Stimulated activated naive CD4-positive, alpha-beta T cell (primary cell): ENCODE results near the gene CEP57L1.
A peak's percentile ranks its signal among the peaks of the same experiment; 100 is the strongest.
"Not testable (repeated sequence)": the region's sequence is repeated elsewhere in the genome, so short reads cannot be mapped to it uniquely, and the experiment has no call there.

ENCODE experiments used
- DNase-seq, 6 experiments: peaks; one replicate each; lab custom pipeline; 2025; lab: John Stamatoyannopoulos, UW

CEP57L1 gene

DNA sequence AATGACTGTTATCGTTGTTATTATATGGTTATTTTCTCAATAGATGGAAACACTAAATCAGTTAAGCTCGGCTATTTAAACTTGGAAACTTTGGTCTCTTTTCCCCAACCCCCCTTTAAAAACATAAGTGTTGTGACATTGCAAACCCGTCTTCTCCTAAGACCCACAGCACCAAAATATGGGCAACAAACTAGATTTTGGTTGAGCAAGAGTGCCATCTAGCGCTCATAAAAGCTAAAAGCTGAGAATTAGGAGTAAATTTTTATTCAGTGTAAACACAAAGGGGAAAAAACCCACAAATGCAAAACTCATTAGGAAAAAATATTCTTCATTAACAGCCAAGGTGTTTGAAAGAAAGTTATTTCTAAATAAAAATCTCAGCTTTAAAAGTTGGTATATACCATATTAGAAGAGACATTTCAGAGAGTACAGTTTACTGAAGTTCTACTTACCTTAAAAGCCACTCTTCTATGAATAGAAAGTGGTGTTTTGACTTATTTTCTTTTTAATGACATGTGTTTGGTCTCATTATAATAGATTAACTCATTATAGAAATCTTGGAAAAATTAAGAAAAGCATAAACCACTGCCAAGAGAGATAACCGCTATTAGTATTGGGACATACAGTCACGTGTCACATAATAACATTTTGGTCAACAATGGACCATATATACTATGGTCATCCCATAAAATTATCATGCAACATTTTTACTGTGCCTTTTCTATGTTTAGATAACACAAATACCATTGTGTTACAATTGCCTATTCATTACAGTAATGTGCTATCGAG lies 21.8 kb upstream of the CEP57L1 start:
- DNase-seq, result peak in 5 of 6 experiments; percentile 30 to 76 (median 48)

DNA sequence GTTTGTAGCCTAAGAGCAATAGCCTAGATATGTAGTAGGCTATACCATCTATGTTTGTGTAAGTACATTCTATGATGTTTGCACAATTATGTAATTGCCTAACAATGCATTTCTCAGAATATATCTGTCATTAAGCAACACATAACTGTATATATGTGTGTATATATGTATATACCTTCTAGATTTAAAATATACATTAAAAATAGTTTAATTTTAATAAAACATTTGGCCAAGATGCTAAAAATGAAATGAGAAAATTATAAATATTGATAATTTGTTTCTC lies 21.2 kb upstream of the CEP57L1 start:
- no peak for DNase-seq

DNA sequence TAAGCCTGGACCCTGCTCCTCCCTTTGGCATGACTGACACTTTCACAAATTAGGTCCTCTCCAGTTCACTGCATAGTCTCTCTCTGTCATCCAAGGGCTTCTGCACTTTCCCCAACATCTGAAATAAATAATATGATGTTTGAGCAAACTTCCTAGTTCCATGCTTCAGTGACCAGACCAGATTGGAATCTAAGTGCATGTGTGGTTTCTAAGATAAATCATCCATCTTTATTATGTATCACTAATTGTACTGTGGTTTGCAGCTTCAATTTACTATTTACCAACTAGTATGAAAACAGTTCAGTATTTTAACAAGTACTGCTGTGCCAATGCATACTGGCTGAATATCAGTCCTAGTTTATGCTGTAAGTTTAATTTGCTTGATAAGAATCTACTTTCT lies 19.4 kb upstream of the CEP57L1 start:
- DNase-seq, result no peak

DNA sequence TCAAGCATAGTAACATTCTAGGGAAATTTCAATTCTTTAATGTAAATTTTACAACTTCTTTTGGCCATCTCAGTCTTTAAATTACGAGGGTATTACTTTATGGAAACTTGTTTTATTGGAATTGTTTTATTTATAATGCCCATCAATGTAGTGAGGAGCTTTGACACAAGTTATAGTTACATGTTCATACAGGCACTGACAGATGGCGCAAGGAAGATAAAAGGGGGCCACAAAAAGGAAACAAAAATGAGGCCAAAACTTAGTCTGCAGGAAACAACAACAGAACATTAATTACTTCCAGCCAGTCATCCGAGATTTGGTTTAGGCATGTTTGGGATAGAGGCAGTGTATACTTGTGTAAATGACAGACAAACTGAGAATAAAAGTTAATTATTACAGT lies 18.9 kb upstream of the CEP57L1 start:
- no peak for DNase-seq

DNA sequence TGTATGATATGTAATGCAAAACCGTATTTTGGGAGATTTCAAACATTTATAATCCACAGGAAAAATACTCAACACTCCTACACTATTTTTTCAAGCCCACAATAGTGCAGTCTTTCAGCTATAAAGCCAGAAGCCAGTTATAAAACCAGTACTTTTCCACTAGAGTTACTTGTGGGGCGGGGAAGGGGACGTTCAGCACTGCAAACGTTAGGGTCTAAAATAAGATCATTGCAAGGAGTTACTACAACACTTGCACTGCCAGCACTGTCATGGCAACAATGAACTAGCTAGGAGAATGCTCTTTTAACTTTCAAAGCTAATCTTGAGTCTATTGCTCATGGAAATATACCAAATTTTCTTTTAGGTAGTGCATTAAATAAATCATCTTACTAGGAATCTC lies 15.3 kb upstream of the CEP57L1 start:
- DNase-seq, result no peak

DNA sequence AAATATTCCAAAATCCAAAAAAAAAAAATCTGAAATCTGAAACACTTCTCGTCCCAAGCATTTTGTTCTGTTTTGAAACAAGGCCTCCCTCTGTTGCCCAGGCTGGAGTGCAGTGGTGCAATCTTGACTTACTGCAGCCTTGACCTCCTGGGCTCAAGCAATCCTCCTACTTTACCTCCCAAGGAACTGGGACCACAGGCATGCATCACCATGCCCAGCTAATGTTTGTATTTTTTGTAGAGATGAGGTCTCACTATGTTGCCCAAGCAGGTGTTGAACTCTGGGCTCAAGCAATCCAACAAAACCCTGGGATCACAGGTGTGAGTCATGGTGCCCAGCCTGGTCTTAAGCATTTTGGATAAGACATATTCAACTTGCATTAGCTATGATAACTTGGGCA lies 14.3 kb upstream of the CEP57L1 start:
- DNase-seq, result no peak

DNA sequence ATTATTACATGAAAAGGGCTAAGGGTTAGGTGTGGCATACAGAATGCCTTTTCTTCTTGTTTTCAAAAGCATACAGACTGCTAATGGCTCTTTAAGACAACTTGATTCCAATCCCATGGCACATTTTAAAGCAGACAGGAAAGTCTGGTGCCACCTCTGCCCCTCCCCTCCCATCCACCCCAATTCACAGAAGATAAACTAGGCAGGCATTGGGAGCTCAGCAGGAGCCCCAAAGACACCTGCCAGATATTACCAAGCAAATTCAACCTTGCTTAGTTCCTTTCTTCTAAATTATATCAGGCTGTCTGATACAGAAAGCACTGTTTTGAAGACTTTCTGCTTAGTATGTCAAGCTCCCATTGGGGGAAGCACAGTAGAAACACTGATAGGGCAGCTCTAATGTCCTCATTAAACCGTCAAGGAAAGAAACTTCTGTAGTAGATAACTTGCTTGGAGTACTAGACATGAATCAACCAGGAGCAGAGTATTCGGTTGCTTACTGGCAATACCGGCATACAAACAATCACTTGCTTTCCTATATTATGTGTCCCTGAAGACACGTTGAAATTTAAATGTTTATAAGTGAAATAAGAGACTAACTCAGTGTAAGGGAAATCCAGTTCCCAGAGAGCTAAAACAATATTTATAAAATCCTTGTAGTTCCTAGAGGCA lies 13.7 kb upstream of the CEP57L1 start:
- no peak for DNase-seq

DNA sequence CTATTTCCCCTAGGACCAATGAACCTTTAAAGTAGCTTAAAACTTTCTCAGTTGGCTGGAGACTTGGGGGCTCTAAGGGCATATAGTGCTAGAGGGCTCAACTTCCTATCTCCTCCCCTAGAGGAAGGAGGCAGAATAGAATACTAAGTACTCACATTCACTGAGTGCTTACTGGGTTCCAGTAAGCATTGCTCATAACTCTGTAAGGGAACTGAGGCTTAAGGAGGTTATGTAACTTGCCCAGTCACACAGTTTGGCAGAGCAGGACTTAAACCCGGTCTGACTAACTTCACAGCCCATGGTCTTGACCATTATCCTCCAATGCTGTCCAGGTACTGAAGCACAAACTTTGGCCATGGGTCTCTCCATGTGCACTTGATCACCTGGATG lies 13.1 kb upstream of the CEP57L1 start:
- no peak for DNase-seq

DNA sequence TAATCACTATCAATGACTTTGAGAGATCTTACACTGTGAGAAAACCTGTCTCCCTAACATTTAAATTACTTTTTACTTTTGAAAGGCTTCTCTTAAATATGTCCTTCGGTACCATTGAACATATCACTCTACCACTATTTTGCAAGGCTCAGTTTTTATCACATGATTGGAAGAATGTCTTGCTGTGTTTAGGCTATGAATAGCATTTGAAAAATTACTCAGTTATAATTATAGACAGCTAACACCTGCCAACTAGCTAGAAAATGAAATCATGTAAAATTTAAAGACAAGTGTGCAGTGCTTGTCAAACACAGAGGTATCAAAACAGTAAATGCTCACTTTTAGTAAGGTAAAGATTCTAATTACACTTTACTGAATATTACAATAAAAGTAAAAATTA lies 11.7 kb upstream of the CEP57L1 start:
- DNase-seq, result no peak

DNA sequence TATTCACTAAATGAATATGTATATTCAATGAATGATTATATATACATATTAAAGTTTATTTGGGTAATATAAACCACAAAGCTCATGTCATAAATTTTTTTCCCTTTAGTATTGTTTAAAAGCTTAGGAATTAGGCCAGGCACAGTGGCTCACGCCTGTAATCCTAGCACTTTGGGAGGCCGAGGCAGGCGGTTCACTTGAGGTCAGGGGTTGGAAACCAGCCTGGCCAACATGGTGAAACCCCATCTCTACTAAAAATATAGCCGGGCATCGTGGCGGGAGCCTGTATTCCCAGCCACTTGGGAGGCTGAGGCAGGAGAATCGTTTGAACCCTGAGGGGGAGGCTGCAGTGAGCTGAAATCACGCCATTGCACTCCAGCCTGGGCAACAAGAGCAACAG lies 11.2 kb upstream of the CEP57L1 start:
- DNase-seq, result not testable (repeated sequence)

DNA sequence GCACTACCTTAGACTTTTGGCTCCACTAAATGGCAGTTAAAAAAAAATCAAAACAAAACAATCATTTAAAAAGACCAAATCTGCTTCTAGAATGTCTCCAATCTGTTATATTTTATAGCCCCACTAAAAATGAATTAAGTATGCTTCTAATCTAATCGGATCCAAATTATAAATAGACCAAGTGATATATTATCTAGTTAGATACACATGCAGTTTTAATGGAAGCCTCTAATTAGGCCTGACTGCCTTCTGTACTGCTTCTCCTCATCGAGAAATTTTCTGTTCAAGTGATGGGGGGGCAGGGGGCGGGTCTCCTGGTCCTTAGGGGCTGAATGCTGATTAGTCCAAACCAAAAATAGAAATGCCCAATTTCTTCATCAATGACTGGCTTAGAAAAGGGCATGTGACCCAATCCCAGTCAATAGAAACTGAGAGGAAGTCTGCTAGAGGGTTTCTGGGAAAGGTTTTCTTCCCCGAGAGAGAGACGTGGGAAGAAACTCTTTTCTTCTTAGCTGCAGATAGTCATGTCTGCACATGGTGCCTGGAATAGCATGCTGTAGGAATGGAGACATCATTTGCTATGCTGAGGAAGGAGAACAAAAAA lies 7.5 kb upstream of the CEP57L1 start:
- no peak for DNase-seq

DNA sequence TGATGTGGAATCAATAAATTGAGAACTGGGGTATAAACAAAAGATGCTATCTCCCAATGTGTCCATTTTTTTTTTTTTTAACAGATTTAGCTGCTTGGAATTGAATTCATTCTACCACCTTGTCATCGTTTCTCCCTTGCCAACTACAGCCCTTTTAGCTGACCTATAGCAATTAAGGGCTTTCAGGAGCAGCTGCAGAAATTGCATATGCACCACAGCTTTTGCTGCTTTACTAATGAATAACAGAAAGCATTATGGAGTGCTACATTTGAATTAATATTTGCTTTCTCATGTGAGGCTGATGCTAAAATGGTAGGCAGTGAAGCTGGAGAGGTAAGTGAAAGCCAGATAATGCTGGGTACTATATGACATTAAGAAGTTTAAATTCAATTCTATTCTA lies 6.3 kb upstream of the CEP57L1 start:
- no peak for DNase-seq

DNA sequence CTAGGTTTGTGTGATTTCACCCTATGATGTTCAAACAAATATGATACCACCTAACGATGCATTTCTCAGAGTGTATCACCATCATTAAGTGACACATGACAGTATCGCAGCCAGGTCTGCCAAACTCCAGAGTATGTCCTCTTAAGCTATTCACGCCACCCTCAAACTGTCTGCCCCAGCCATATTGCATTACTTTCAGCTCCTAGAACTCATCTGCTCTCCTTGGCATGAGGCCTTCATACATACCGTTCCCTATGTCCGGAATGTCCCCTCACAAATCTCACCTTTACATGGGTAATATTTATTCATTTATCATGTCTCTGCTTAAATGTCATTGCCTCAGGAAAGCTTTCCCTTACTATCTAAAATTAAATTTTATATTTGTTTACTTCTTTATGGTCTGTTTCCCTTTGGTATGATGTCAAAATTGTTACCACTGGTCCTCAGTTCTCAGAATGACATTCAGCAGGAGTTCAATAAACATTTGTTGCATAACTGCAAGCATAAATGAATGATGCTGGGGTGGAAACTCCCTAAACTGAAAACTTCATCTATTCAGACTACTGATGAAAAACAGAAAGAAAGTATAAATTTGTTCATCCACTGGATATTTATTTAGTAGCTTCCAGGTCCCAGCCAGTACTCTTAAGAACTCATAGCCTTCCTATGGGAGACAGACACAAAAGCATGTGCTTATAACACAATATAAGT lies 3.8 kb upstream of the CEP57L1 start:
- no peak for DNase-seq

DNA sequence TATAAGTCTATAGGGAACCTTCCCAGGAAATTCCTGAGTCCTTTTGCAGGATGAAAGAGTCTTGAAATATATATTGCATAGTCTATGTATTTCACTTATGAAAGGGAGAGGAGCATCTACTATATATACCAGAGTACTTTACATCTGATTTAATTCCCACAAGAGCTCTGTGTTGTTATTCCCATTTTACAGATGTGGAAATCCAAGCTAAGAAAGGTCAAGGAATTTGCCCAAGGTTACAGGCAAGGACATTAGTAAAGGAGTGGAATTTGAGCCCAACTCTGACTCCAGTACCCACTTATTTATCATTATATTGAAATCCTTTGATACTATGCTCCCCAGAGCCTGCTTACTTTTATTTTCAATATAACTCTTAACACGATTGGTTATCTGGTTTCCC lies 3.2 kb upstream of the CEP57L1 start:
- no peak for DNase-seq

DNA sequence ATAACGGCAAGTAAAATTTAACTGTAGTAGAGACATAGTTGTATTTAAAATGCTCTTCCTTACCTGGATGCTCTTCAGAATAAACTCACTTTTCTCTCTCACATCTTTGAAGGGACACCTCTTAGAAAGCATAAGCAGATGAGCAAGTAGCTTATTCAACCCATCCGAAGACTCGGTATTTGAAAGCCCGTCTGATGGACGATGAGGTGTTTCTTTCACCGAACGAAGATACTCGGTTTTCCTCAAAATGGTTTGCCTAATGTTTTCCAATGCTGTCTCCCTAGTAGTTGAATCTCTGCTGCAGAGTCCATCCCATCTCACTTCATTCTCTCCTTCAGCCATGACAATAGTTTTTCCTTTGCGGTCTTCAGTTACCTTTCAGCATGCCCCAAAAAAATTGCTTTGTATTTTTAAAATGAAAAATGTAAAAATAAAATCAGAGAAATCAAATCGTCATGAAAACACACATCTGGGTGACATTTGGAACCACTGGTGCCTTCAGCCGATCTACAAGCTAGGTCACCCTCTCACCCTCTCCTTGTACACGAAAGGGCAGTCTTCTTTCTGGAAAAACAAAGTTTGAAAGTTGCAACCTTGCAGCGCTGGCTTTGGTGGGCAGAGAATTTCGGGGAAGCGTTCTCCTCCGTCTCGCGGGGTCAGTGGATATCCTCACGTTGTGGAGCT lies 1.4 kb upstream of the CEP57L1 start:
- DNase-seq, result peak in 1 of 6 experiments; percentile 23

DNA sequence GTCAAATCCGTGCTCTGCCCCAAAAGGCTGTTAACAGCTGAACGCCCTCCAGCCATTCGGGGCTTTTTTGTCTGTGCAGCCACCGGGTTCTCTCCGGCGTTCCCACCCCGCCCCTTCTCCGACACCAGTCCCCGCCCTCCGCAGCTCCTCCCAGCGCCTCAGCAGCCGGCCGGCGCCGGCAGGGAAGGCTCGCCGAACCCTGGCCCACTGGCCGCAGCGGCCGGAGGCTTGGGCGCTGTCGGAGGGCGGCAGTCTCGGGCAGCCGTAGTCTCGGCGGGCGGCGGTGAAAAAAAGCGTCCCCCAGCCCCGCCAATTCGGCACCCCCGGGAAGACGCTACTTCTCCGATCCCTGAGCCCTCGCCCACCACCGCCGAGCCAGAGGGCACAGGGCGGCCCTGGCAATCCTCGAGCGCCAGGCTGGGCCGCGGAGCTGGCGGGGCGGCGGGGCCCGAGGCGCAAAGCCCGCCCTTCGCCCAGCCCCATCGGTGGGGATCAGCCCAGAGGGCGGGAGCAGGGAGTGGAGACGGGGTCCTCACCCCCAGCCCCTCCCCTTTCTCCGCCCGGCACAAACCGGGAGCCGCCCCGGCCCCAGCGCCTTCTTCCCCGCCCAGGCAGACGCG lies 781 bp upstream of the CEP57L1 start, which contains the start of gene SESN1:
TSS of gene SESN1 (minus strand) at position 431 of the 620 bp plus-strand sequence. CDS start 773 bp downstream, outside the sequence.
- DNase-seq, result peak; percentile 62 to 82 (median 75)

DNA sequence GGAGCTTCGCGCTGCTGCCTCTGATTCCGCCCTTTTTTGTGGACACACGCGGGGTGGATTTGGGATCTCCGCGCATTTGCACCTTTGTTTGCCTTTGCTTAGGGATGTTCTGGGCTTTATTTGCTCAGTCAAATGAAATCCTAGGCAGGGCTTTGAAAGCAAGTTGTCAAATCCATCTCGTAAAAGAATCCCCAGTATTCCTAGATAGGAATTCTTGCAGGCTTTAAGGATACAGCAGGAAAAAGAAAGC lies 453 bp downstream of the CEP57L1 start:
- no peak for DNase-seq

DNA sequence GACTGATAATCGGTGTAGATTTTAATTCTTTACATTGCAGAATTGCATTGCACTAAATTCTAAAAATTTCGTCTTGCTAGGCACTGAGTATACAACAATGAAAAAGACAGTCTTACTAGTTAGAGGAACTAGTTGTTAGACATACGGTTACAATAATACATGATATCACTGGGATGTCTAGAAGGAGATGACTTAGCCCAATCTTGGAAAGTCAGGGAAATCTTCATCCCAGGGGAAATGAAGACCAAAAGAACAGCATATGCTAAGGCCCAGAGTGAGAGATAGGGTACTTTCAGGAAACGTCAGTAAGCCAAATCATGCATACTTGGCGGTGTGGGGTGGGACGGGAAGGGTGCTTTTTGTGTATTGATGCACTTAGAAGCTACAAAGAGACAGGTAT lies 901 bp downstream of the CEP57L1 start:
- no peak for DNase-seq

DNA sequence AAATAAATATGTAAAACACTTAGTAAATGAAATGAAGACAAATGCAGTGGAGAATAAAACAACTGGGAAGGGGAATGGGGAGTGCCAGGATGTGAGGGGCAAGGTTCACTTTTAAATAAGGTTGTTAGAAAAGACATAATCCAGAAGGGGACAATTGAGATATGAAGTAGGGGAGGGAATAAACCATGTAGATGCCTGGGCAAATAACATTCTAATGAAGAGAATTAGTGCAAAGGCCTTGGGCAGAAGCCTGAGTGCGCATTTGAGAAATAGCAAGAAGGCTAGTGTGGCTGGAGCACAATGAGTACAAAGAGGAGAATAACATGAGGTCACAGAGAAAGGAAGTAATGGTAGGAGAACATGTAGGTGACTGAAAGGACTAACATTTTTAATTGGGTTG lies 2.4 kb downstream of the CEP57L1 start:
- DNase-seq, result no peak

DNA sequence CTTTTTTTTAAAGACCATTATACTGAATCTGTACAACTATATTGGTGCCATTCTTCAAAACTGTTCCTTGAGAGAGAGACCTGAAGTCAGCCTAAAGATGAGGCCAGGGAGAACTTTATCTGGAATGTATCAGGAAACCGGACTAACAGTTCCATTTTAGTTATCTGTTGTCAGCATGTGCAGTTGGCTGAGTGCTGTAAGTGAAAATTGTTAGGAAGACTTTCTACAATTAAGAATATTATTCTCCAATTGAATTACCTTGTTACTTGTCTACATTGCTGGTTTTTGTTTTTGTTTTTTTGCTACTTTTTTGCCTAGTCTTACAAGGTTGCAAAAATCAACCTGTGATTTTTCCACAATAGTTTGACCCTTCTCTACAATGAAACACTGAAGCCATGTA lies 7.5 kb downstream of the CEP57L1 start:
- no peak for DNase-seq

DNA sequence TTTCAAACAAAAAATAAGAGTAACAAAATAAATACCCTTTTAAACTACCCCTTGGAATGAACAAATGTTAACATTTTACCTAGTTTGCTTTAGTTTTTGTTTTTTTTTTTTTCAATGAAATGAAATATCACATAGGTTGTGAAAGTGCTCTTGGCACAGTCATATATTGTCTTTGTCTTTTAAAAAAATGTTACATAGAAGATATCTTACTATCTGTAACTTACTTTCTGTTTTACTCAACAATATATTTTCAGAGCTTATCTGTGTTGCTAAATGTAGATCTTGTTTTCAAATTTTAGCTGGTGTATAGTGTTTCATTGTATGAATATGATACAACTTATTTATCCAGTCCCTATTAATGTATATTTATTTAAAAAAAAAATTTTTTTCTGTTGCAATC lies 8.6 kb downstream of the CEP57L1 start:
- no peak for DNase-seq

DNA sequence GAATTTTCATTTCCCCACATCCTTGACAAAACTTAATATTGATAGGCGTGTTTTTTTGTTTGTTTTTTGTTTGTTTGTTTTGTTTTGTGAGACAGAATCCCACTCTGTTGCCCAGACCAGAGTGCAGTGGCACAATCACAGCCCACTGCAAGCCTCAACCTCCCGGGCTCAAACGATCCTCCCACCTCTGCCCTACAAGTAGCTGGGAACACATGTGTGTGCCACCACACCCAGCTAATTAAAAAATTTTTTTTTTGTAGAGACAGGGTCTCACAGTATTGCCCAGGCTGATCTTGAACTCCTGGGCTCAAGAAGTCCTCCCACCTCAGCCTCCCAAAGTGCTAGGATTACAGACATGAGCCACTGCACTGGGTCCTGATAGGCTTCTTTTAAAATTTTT lies 9.2 kb downstream of the CEP57L1 start:
- DNase-seq, result no peak
